Prostate gland (tissue), 2 donors: ENCODE results near the gene TSACC.

ENCODE experiments used
- POLR2A ChIP-seq: fragments of 450-650 bp; IDR thresholded peaks from one replicate; pipeline ENCODE4 v1.6.1; 2016; ENCODE audit warnings: antibody characterized with exemption, mild to moderate bottlenecking
- TF ChIP-seq, protein P1 (sequence below), 4 experiments: fragments of 200-600 bp in 2 of 4; fragments of 450-650 bp in 2 of 4; sonication (generic) in 2 of 4; IDR thresholded peaks; 1 replicate in 3 of 4; 2 replicates in 1 of 4; pipeline ENCODE4 v1.5.1; 2016 to 2019; ENCODE audit warnings: antibody characterized with exemption in 4 of 4, mild to moderate bottlenecking in 2 of 4, moderate library complexity in 2 of 4

DNA sequence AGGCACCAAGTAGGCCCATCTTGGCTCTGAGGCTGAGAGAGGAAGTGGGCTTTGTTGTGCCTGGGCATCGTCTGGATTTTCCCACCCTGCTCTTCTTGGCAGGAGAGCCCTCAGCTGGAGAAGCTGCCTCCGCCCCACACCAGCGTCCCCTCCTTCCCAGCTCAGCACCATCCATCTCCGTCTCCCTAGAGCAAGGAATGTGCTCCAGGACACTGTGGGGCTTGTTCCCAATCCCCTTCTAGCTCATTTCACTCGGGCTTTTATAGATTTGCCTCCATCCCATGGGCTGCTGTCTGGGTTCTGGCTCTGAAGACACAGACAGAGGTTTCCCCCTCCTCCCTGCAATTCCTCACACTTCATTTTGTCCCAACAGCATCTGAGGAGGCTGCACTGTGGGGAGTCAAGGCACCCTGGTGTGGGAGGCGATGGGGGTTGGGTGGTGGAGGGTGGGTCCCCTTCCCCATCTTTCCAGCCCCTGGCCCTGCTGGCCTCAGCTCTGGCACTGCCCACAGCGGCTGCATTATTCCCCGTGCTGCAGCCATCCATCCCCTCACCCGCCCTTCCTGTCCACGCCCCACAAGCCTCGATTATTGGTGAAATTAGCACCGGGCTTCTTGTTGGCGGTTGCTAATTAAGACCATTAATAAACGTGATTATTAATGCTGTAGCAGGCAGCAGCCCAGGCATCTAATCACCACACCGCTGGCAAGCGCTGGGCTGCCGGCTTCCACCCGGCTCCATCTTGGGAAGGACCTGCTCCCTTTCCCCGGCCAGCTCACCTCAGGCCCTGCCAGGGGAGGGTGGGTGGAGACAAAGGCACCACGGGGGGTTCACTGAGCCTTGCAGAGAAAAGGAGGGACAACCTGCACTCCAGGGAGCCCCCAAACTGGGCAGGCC lies 52.4 kb downstream of the TSACC start:
- TF ChIP-seq, protein P1, sequence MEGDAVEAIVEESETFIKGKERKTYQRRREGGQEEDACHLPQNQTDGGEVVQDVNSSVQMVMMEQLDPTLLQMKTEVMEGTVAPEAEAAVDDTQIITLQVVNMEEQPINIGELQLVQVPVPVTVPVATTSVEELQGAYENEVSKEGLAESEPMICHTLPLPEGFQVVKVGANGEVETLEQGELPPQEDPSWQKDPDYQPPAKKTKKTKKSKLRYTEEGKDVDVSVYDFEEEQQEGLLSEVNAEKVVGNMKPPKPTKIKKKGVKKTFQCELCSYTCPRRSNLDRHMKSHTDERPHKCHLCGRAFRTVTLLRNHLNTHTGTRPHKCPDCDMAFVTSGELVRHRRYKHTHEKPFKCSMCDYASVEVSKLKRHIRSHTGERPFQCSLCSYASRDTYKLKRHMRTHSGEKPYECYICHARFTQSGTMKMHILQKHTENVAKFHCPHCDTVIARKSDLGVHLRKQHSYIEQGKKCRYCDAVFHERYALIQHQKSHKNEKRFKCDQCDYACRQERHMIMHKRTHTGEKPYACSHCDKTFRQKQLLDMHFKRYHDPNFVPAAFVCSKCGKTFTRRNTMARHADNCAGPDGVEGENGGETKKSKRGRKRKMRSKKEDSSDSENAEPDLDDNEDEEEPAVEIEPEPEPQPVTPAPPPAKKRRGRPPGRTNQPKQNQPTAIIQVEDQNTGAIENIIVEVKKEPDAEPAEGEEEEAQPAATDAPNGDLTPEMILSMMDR (IDR thresholded peaks at IDR 0.05): no peak
- TF ChIP-seq POLR2A: no peak
